Muscle layer of colon (tissue), 2 donors: ENCODE data around the gene MTHFD2.

Experiments
- H3K27ac ChIP-seq: one replicate; pipeline ENCODE4 v1.7.0; 2013; ENCODE audit warnings: low read depth, mild to moderate bottlenecking, low read length, moderate library complexity
- H3K27me3 ChIP-seq, 2 donors: one replicate each; pipeline ENCODE4 v1.7.0; 2013; ENCODE audit warnings: low read length in 2 of 2, mild to moderate bottlenecking in 2 of 2; ENCODE audit not compliant: insufficient read depth in 2 of 2, control insufficient read depth in 1 of 2
- H3K36me3 ChIP-seq: one replicate; pipeline ENCODE4 v1.7.0; 2013; ENCODE audit warnings: mild to moderate bottlenecking, low read length; ENCODE audit not compliant: insufficient read depth
- H3K4me1 ChIP-seq: one replicate; pipeline ENCODE4 v1.7.0; 2013; ENCODE audit warnings: mild to moderate bottlenecking, low read length; ENCODE audit not compliant: insufficient read depth
- H3K4me3 ChIP-seq, 2 donors: one replicate each; pipeline ENCODE4 v1.7.0; 2013; ENCODE audit warnings: low read length in 2 of 2, low read depth in 1 of 2, mild to moderate bottlenecking in 1 of 2, moderate library complexity in 1 of 2
- H3K9ac ChIP-seq: one replicate; pipeline ENCODE4 v1.7.0; 2013; ENCODE audit warnings: low read length
- H3K9me3 ChIP-seq: one replicate; pipeline ENCODE4 v1.7.0; 2013; ENCODE audit warnings: mild to moderate bottlenecking, low read length
- donor health status: abdominal sarcoma.
- donor health status: Adenocarcinoma of cecum.

Gene MTHFD2

GRCh38 chr2:74235041-74235440 lies 36.6 kb downstream of the MTHFD2 start:
- H3K9me3 ChIP-seq, result no peaks in the 10 kb centered on the region
- no peak overlapping the region for H3K4me3 ChIP-seq
- H3K9ac ChIP-seq, result no peak overlapping the region
- H3K27me3 ChIP-seq, result no peaks in the 10 kb centered on the region
- H3K27ac ChIP-seq, result no peak overlapping the region
- H3K4me1 ChIP-seq, result no peaks in the 10 kb centered on the region
- no peaks in the 10 kb centered on the region for H3K36me3 ChIP-seq

GRCh38 chr2:74238879-74239278 lies 40.5 kb downstream of the MTHFD2 start:
- Histone ChIP-seq H3K4me1 (no peaks in the 10 kb centered on the region), H3K27me3 (no peaks in the 10 kb centered on the region), H3K27ac (no peak overlapping the region), H3K4me3 (no peak overlapping the region), H3K9me3 (no peaks in the 10 kb centered on the region), H3K9ac (no peak overlapping the region), H3K36me3 (no peaks in the 10 kb centered on the region)

DNA sequence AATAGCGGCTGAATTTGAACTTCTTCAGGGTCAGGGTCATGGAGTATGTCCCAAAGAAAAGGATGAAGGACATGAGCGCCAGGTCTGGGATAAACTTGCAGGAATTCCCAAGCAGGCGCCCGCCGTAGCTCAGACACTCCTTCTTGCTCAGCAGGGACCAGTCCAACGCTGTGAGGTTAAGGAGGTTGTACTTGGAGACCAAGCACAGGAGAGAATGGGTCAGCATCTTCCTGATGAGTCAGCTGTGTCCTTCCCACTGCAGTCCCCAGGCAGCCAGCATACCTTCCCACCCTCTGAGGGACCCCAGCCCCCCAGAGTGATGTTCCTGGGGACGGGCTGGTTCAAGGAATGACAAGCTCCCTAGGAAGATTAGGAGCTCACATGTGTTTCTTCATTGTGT lies 40.9 kb downstream of the MTHFD2 start:
- Histone ChIP-seq H3K27ac (no peak overlapping the region), H3K9me3 (no peaks in the 10 kb centered on the region), H3K9ac (no peak overlapping the region), H3K27me3 (no peaks in the 10 kb centered on the region), H3K4me1 (no peaks in the 10 kb centered on the region), H3K36me3 (no peaks in the 10 kb centered on the region), H3K4me3 (no peak overlapping the region)

- no peak overlapping the region for H3K4me3 ChIP-seq
- no peaks in the 10 kb centered on the region for H3K27me3 ChIP-seq
- H3K27ac ChIP-seq, result no peak overlapping the region
- H3K9ac ChIP-seq, result no peak overlapping the region
- H3K4me1 ChIP-seq, result no peaks in the 10 kb centered on the region
- no peaks in the 10 kb centered on the region for H3K9me3 ChIP-seq
- H3K36me3 ChIP-seq, result no peaks in the 10 kb centered on the region
Measured at GRCh38 chr2:74242354-74243071, 44.1 kb downstream of the MTHFD2 start.

DNA sequence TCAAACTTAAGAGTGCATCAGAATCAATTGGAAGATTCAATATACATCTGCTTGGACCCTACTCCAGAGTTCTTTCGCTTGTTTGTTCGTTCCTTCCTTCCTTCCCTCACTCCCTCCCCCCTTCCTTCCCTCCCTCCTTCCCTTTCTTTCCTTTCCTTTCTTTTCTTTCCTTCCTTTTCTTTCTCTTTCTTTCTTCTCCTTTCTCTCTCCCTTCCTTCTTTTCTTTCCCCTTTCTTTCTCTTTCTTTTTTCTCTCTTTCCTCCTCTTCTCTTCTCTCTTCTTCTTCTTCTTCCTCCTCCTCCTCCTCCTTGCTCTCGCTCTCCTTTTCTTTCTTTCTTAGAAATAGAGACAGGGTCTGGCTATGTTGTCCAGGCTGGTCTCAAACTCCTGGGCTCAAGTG lies 45.9 kb downstream of the MTHFD2 start:
- H3K27ac ChIP-seq, result no peak overlapping the region
- no peaks in the 10 kb centered on the region for H3K4me1 ChIP-seq
- H3K36me3 ChIP-seq, result no peaks in the 10 kb centered on the region
- no peak overlapping the region for H3K9ac ChIP-seq
- H3K27me3 ChIP-seq, result no peaks in the 10 kb centered on the region
- H3K4me3 ChIP-seq, result no peak overlapping the region
- H3K9me3 ChIP-seq, result no peaks in the 10 kb centered on the region

GRCh38 chr2:74246496-74247195 lies 48.2 kb downstream of the MTHFD2 start:
- Histone ChIP-seq H3K9me3 (no peaks in the 10 kb centered on the region), H3K27me3 (no peaks in the 10 kb centered on the region), H3K4me3 (no peak overlapping the region), H3K27ac (no peak overlapping the region), H3K9ac (no peak overlapping the region), H3K36me3 (no peaks in the 10 kb centered on the region), H3K4me1 (no peaks in the 10 kb centered on the region)

DNA sequence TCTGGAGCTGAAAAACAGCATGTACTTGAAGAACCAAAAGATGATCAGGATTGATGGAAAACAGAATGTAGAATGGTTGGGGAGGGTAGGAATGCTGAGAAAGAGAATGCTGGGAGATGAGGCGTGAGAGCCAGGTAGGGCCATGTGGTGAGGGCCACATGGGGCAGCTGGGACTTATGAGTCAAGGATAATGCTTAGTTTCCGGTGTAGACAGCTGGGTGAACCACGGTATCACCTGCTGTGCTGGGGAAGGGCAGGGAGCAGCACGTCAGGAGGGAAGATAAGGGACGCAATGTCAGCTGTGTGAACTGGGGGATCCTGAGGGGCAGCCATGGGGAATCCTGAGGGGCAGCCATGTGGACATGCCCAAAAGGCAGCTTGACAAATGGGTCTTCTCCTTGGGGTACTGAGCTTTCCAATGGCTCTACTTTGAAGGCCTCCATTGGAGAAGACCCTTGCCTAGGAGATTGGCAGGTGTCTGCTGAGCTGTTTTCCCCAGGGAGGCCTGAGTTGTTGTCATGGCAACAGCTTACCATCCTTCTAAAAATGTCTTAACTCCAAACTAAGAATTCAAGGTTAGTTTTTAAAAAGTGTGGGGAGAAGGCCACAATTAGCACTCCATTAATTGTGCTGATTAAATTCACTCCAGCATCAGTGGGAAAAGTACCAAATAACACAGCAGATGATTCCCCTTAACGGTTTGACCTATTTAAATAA lies 51.1 kb downstream of the MTHFD2 start:
- H3K27me3 ChIP-seq, result no peaks in the 10 kb centered on the region
- no peaks in the 10 kb centered on the region for H3K9me3 ChIP-seq
- no peaks in the 10 kb centered on the region for H3K36me3 ChIP-seq
- no peak overlapping the region for H3K9ac ChIP-seq
- H3K27ac ChIP-seq, result no peak overlapping the region
- H3K4me1 ChIP-seq, result no peaks in the 10 kb centered on the region
- no peak overlapping the region for H3K4me3 ChIP-seq

DNA sequence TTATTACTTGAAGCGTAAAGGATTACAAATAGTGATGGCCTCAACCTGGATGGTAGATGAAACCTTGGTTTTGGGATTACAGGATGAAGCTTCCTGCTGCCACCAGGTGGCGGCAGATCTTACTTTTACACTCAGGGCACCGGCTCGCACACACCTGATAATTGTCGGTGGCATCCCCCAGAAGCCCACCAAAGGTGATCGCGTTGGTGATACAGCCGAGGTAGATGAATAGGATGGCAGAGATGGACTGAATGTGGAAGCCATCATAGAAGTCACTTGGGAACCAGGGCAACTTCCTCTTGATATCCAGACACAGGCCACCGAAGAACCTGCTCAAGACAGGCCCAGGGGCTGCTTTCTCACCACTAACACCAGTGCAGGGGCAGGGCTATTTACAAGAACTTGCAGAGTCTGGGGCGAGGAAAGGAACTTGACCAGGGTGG lies 51.8 kb downstream of the MTHFD2 start:
- Histone ChIP-seq H3K9me3 (no peaks in the 10 kb centered on the region), H3K4me1 (no peaks in the 10 kb centered on the region), H3K27me3 (no peaks in the 10 kb centered on the region), H3K27ac (no peak overlapping the region), H3K9ac (no peak overlapping the region), H3K36me3 (no peaks in the 10 kb centered on the region), H3K4me3 (no peak overlapping the region)

GRCh38 chr2:74252036-74252435 lies 53.6 kb downstream of the MTHFD2 start:
- Histone ChIP-seq H3K36me3 (no peaks in the 10 kb centered on the region), H3K27ac (no peak overlapping the region), H3K27me3 (no peaks in the 10 kb centered on the region), H3K4me1 (no peaks in the 10 kb centered on the region), H3K4me3 (no peak overlapping the region), H3K9me3 (no peaks in the 10 kb centered on the region), H3K9ac (no peak overlapping the region)

DNA sequence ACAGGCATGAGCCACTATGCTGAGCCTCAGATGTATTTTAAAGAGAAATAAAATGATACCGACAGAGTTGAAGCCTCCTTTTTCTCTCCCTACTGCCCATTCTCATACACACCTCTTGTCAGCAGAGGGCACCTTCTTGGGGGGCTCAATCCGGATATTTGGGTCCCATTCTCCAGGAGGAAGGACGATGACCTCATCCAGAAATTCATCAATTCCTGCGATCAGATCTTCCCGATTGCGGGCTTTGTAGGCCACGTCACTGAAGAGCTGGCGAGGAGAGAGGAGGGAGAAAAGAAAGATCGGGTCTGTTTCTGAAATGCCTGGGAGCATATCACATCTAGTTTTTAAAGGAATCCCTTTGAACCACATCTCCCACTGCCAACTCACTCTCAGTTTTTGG lies 54.4 kb downstream of the MTHFD2 start:
- no peaks in the 10 kb centered on the region for H3K27me3 ChIP-seq
- H3K4me3 ChIP-seq, result no peak overlapping the region
- no peak overlapping the region for H3K27ac ChIP-seq
- H3K4me1 ChIP-seq, result no peaks in the 10 kb centered on the region
- H3K9ac ChIP-seq, result no peak overlapping the region
- H3K36me3 ChIP-seq, result no peaks in the 10 kb centered on the region
- no peaks in the 10 kb centered on the region for H3K9me3 ChIP-seq

DNA sequence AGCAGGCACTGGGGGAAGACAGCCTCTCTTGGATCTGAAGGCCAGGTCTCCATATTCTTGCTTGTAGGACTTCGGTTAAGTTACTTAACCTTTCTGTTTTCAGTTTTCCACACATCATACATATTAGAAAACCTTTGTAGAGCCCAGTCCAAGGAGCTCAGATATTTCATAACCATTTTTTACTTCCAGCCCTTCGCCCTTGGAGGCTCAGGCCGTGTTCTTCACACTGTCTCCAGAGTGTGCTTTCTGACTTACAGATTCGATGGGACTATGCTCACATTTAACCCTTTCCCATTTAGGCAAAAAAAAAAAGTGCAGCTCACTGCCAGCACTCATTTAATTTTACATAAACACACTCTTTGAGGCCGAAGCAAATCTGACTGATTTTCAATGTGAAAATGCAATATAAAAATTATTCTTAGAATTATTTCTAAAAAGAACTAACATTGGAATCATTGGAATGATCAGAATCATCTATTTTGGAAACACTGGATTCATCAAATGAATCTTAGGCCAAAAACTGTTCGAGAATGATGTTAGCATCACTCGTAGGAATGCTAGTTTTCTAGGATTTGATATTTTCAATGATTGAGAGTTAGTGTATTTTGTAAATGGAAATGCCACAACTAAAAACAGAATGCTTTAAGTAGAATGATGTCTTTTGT lies 55.0 kb downstream of the MTHFD2 start:
- no peaks in the 10 kb centered on the region for H3K36me3 ChIP-seq
- no peaks in the 10 kb centered on the region for H3K27me3 ChIP-seq
- H3K27ac ChIP-seq, result no peak overlapping the region
- no peak overlapping the region for H3K9ac ChIP-seq
- H3K9me3 ChIP-seq, result no peaks in the 10 kb centered on the region
- H3K4me1 ChIP-seq, result no peaks in the 10 kb centered on the region
- no peak overlapping the region for H3K4me3 ChIP-seq
